HG02943 (cell line): ENCODE results near the gene MEGF11.
A peak's percentile ranks its signal among the peaks of the same experiment; 100 is the strongest.

ENCODE experiments used
- ATAC-seq: cut with Tn5 transposase; IDR thresholded peaks from one replicate; pipeline ENCODE4 v1.9.1; 2021; ENCODE audit warnings: mild to moderate bottlenecking, low read depth, moderate library complexity; ENCODE audit not compliant: unreplicated experiment

MEGF11 gene

DNA sequence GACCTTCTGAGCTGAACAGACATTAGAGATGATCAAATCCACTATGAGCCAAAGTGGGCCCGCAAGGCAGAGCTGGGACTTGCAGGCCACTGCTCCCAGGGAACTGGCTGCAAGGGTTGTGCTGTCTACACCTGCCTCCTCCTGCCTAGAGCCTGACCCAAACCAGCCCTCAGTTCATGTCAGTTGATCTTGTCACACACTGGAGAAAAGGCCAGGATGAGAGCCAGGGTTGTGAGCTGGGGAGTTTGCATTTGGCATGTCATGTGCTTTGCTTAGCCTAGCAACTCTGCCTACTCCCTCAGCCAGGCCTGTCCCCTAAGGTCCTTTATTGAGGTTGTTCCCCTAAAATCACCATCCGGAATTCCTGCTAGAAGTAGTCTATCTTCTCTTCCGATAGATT, 316.5 kb downstream of the MEGF11 start:
- no peak for ATAC-seq

DNA sequence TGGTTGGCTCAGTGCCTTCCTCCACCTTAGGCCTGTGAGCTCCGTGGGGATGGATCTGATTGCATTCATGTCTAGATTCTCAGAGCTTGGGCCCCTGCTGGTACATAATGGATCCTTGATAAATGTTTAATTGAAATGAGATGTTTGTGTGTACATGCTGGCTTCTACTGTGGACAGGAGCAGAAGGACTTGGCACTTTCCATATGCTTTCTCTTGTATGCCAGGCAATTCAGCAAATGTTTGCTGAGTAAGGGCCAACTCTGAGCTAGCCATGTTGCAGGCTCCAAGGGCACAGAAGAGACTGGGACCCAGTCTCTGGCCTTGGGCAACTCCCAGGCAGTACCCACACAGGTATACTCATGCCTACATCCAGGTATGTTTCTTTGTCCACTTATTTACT, 317.3 kb downstream of the MEGF11 start:
- no peak for ATAC-seq

DNA sequence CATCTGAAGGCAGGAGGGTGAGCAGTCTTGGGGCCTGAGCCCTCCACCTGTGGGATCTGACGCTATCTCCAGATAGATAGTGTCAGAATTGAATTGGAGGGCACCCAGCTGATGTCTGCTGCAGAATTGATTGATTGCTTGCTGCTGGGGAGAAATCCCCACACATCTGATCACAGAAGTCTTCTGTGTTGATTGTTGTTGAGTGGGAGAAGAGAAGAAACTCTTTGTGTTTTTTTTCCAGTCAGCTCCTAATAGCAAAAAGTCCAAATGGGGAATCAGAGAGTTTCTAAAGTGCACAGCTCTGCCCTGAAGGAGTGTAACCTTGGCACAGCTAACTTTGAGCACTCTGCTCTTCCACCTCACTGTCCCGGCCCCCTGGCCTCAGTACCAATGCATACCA, 318.2 kb downstream of the MEGF11 start:
- ATAC-seq = no peak

DNA sequence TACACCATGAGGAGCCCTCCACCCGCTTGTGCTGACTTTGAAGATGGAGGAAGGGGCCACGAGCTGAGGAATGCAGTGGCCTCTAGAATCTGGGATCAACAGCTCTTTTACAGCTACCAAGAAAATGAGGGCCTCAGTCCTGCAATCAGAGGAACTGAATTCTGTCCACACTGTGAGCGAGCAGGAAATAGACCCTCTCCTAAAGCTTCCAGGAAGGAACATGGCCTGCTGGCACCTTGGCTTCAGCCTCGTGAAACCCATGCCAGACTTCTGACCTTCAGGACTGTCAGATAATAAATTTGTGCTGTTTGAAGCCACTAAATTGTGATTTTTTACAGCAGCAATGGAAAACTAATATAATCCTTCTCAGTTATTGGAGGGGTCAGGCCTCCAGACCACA, 322.3 kb downstream of the MEGF11 start:
- ATAC-seq = no peak

DNA sequence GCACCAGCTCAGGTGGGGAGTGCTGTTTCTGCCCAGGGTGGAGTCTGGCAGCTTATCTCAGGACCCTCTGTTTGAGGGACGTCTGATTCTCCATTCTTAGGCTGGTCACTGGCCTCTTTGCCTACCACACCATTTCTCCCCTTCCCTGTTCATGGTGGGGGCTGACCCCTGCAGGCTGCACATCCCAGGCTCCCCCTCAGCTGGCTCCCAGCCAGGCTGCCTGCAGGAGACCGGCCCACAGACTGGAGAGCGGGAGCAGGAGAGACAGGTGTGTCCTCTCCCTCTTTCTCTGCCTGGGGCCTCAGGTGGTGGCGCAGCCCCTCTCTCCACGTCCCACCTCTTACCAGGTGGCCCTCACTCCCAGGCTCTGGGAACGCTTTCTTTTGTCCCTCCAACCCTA, 323.4 kb downstream of the MEGF11 start:
- no peak for ATAC-seq

DNA sequence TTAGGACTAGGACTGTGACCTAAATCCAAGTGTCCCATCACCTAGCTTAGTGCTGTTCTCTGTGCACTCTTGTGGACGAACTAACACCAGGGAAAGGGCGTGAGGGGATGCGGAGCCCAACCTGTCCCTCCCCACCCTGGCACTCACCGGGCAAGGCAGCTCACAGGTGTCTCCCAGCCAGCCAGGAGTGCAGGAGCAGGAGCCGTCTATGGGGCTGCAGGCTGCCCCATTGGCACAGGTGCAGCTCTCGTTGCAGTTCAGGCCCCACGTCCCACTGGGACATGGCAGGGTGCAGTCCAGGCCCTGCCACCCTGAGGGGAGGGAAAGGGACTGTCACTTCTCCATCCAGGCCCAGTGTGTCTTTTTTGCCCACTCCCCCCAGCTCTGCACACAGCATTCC, 324.0 kb downstream of the MEGF11 start:
- no peak for ATAC-seq

DNA sequence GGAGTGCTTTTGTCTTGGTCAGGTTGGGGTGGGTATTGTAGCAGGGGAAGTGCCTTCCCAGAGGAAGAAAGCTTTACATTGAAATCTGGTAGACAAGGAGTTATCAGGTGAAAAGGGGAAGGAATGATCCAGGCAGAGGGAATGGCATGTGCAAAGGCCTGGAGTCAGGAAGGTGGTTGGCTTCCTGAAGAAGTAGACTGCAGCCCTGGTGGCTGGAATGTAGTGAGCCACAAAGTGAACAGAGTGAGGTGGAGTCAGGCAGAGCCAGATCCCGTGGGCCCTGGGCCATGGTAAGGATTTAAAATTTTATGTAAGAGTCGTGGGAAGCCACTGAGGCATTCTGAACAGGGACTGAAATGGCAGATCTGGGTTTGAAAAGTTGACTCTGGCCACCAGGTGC, 326.0 kb downstream of the MEGF11 start:
- no peak for ATAC-seq

DNA sequence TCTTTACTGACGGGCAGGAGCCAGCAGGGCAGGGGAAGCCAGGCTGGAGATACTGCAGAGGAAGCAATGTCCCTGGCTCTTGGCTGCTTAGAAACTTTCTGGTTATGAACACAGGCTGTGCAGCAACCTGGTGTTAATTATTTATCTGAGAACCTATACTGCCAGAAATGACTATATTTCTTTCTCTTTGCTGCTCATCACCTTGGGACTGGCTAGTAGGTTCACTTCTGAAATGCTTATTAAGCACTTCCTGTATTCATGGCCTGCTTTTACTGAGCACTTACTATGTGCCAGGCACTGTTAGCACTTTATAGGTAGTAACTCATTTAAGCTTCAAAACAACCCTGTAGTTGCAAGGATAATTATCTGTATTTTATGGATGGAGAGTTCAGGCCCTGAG, 326.7 kb downstream of the MEGF11 start:
- ATAC-seq = no peak

DNA sequence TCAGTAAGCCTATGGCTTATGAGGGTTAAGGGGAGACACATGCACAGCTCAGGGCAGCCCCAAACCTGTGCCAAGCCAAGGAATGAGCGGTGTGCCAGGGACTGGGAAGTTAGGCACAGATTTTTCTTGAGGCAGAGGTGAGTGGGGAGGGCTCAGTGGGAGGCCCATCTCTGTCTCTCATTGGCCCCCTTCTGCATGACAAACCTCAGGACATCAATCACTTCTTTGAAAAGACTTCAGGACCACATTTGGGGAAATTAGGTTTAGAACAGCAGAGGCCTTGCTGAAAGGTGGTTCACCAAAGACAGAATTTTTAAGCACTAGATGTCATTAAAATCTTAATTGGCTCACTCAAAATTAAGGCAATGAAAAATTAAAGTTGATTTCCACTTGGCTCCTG, 327.1 kb downstream of the MEGF11 start:
- ATAC-seq = no peak

DNA sequence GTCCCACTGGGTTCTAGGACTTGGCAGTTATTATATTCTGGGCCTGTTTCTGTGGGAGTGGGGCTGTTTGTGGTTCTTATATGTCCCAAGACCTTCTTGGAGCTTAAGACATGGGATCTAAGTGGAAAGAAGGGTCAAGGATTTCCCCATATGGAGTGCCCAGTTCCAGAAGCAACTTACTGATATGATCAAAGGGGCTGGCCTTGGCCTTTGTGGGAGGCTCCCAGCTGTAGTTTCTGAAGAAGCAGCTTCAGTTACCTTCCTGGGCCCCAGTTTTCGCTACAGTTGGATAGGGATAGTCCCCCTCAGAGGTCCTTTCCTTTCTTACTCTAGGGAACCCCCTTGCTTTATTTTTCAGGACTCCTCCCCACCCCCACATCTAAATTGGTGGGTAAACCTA, 328.2 kb downstream of the MEGF11 start:
- ATAC-seq = no peak

DNA sequence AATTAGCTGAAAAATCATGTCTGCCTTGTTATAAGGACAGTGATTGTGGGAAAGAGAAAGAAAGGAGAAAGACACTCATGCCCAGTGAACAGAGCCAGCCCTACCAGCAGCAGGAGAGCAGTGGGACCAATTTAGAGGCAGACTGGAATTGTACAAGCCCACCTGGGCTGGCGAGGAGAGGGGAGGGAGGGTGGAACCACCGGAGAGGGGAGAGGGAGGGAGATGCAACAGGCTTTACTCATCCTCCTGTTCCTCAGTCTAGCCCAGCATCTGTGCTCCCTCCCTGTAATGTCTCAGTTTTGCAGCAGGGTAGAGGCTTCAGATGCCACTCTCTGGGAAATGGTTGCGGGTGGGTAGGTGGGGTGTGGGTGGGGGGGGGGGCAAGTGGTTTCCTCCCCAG, 329.5 kb downstream of the MEGF11 start:
- no peak for ATAC-seq

DNA sequence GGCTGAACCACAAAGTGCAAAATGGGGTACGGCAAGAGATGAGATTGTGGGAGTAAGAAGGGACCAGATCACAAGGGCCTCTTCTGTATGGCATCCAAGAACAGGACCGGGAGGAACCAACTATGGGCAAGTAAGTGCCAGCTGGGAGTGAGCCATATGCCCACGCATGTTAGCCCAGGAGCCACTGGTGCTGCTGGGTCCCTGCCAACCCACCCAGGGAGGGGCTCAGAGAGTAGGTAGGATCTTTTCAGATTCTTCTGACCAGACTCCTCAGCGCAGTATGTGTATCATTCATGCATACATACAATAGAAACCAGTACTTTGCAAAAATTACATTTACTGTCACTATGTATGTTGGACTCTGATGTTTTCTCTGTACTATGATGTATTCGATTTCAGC, 330.3 kb downstream of the MEGF11 start:
- ATAC-seq = no peak

DNA sequence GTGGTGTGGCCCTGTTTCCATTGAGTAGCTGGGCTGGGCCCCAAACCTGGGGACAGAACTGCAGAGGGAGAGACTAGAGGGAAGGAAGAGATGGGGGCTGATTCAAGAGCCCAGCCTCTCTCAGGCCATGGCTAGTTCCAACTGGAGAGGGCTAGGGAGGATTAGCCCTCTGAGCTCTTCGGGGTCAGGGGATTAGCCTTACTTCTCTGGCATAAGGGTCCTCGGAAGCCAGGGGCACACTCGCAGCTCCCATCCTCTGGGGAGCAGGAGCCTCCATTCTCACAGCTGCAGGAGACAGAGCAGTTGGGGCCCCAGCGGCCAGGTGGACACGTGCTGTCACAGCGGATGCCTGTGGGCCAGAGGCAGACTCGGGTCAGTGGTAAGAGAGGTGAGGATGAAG, 330.9 kb downstream of the MEGF11 start:
- no peak for ATAC-seq

DNA sequence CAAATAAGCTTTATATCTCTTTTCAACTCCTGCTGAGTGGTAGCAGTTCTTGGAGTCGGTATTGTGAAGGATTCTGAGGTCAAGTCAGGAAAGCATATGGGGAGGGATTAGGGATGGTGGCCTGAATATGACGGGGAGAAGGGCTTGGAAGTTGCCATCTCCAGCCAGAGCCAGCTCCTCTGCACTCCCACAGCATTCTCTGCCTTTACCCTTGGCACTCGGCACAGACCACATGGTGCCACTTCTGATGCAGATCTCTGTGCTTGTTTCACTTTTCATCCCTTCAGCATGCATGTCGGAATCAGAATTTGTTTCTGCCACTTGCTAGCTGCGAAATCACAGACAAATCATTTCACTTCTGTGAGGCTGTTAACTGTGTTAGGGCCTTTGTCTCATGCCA, 331.8 kb downstream of the MEGF11 start:
- ATAC-seq = no peak

DNA sequence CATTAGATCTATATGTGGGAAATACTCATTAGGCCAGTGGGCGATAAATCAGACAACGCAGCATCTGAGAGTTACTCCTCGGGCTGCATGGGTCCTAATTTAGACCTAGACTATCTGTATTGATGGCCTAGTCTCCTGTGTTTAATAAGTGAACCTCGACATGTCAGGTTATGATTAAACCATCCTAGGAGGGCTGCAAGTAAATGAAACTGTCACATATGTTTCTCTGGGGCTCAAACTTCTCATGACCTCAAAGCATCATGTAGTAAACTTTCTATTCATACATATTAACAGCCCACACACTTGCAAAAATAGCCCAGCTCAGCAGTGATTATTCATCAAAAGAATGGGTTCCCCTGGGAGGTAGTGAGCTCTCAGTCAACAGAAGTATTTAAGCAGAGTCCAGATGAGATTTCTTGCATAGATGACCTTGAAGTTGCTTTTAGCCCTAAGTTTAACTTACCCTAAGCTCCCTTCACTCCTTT, 332.7 kb downstream of the MEGF11 start:
- ATAC-seq = no peak

DNA sequence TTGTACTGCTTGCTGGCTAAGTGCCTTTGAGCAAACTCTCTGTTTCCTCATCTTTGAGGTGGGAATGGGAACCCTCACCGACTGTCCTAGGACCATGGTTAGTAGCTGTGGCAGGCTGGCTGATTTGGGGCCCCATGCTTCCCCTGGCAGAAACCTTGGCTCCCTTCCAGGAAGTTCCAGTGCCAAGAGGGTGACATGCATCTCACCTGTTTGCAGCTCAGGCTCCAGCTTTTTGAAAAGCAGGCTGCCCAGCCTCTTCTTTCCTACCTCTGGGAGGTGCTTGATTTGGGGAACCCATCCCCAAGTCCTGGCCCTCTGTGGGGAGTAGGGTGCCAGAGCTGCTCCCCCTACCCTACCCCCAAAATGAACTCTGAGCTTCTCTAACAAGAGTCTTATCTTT, 333.4 kb downstream of the MEGF11 start:
- ATAC-seq = no peak

DNA sequence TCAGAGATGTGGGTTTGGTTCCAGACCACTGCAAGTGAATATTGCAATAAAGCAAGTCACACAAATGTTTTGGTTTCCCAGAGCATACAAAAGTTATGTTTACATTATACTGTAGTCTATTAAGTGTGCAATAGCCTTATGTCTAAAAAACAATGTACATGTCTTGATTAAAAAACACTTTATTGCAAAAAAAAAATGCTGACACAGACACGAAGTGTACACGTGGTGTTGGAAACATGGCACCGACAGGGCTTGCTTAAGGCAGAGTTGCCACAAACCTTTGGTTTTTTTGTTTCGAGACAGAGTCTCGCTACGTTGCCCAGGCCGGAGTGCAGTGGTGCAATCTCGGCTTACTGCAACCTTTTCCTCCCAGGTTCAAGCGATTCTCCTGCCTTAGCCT, 334.2 kb downstream of the MEGF11 start:
- ATAC-seq = no peak

DNA sequence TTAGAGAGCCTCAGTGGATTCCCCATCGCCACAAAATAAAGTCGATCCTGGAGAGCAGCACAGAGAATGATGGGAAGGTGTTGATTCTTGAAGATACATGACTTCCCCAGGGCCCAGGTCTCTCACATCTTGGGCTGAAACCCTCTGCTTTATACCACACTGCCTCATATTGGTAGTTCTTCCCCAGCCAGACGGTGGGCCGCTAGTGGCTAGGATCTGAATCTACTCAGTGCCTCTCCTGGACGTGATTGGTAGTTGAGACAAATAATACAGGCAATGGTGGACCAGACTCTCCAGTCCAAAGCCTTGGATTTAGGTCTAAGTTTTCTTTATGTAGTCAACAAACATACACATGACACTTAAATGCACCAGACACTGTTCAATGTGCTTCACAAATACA, 334.6 kb downstream of the MEGF11 start:
- ATAC-seq = no peak

DNA sequence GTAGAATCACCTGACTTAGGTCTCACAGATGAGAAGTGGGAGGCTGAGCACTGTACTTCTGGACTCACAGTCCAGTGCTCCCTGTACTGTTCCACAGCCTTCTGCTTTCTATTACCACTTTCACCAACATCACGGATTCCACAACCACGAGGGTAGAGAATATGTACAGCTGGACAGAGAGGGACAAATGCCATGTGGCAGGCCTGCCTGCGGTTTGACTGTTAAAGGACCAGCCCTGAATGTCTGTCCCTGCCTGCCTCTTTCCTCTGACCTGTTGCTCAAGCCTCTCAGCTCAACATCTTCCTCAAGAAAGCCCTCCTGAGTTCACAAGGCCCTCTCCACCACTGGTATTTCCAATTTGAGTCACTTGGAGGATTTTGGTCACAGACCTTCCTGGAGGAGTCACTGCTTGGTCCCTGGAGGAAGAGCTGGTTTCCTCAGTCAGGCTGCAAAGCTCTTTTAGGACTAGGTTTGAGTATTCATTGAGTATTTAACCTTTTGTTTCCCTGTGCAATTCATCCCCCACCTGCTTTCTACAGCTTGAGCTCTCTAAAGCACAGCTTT, 335.1 kb downstream of the MEGF11 start:
- no peak for ATAC-seq

DNA sequence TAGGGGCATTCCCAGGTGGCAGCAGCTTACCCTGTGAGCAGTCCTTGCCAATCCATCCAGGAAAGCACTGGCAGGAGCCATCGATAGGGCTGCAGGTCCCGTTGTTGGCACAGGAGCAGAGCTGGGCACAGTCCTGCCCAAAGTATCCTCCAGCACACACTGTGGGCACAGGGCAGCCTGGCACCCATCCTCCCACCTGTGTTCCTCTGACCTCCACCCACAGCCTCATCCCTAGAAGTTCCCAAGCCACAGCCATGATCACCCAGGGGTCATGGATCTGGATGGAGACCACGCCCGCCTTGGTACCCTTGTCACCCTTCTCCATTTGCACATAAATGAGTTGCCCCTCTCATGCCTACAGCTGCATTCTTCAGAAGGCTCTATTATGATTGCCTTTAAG, 335.6 kb downstream of the MEGF11 start:
- no peak for ATAC-seq

DNA sequence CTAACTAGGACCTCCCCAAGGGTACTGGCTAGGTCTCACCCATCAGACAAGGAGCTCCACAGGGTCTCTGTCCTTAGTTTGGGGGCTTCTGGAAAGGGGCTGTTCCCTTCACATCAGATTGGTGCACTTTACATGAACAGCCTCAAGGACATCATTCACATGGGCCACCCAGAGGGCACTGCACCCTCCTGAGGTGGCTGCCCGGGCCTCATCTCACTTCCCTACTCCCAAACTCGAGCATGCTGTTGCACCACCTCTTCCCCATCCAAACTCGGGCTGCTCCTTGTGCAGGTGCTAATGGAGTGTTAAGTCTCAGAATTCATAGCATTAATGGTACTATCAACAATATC, 336.2 kb downstream of the MEGF11 start:
- ATAC-seq = no peak

DNA sequence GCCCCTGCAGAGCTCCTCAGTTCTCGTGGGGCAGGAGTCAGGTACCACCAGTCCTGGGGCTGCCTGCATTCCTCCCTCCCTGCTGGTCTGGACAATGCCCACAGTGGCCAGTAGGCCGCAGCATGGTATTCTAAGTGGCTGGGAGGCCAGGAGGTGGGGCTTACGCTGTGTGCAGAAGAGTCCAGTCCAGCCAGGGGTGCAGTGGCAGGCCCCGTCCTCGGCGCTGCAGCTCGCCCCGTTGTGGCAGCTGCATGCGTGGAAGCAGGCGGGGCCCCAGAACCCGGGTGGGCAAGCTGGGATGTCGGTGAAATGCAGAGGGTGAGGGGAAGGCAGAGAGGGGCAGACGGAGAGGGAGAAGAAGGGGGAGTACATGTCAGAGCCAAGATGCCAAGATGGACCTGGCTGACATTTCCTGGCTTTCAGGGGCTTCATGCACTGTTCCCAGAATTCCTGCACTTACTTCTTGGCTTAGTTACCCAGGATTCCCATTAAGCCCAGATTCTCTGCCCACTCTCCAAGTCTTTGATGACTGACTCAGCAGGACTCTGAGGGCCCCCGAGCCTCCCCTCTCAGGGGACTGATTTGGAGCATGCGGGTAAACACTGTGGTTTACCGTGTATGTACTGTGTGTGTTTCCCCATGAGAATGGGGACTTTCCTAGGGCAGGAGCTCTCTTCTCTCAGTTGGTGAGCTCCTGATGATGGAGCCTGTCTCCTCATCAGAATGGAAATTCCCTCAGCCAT, 336.7 kb downstream of the MEGF11 start:
- peak; percentile 47 for ATAC-seq
